Stimulated activated CD4-positive, alpha-beta T cell treated with anti-CD3 and anti-CD28 coated beads, Interleukin-12 subunit alpha, Interleukin-12 subunit beta, amount 100 ng/mL, for 4 hours (primary cell): Measurements from ENCODE around the gene HNF1B.

Experiments
- DNase-seq: peaks from one replicate; pipeline ENCODE4 v3.0.0-alpha.2; 2020

The HNF1B gene

GRCh38 chr17:37732316-37732715 is 12.5 kb downstream of the HNF1B start:
- no peak for DNase-seq

GRCh38 chr17:37731056-37731455 is 13.8 kb downstream of the HNF1B start:
- DNase-seq: no peak

GRCh38 chr17:37729905-37730304 is 15.0 kb downstream of the HNF1B start:
- no peak for DNase-seq

- no peak for DNase-seq
Measured at GRCh38 chr17:37726891-37727675, 17.8 kb downstream of the HNF1B start.

GRCh38 chr17:37726248-37726647 is 18.6 kb downstream of the HNF1B start:
- DNase-seq: no peak

GRCh38 chr17:37725601-37726146 is 19.2 kb downstream of the HNF1B start:
- DNase-seq: no peak

GRCh38 chr17:37725021-37725595 is 19.8 kb downstream of the HNF1B start:
- DNase-seq: no peak

- no peak for DNase-seq
Measured at GRCh38 chr17:37720989-37721388, 23.9 kb downstream of the HNF1B start.

GRCh38 chr17:37719866-37720265 is 25.0 kb downstream of the HNF1B start:
- DNase-seq: no peak

- DNase-seq: no peak
Measured at GRCh38 chr17:37718324-37719048, 26.4 kb downstream of the HNF1B start.

- DNase-seq: no peak
Measured at GRCh38 chr17:37717627-37718323, 27.1 kb downstream of the HNF1B start.

GRCh38 chr17:37714897-37715296 is 30.0 kb downstream of the HNF1B start:
- DNase-seq: no peak

GRCh38 chr17:37713624-37714023 is 31.2 kb downstream of the HNF1B start:
- no peak for DNase-seq

- no peak for DNase-seq
Measured at GRCh38 chr17:37713028-37713431, 31.8 kb downstream of the HNF1B start.

GRCh38 chr17:37711113-37711512 is 33.7 kb downstream of the HNF1B start:
- no peak for DNase-seq

- no peak for DNase-seq
Measured at GRCh38 chr17:37710344-37710886, 34.4 kb downstream of the HNF1B start.

GRCh38 chr17:37708616-37709212 is 36.1 kb downstream of the HNF1B start:
- no peak for DNase-seq

GRCh38 chr17:37708008-37708615 is 36.7 kb downstream of the HNF1B start:
- DNase-seq: no peak

- DNase-seq: no peak
Measured at GRCh38 chr17:37706446-37706845, 38.4 kb downstream of the HNF1B start.

GRCh38 chr17:37702598-37702997 is 42.3 kb downstream of the HNF1B start:
- DNase-seq: no peak

GRCh38 chr17:37701496-37701898 is 43.4 kb downstream of the HNF1B start:
- peak; percentile 31 for DNase-seq

- no peak for DNase-seq
Measured at GRCh38 chr17:37700881-37701280, 44.0 kb downstream of the HNF1B start.
